HepG2 (cell line): ENCODE measurements around the gene ACYP2. TPM values are rescaled to one million over a fixed set of nuclear protein-coding genes. Genes with fewer than 3 reads are reported as not detected.

Source experiments
- CC2D1A ChIP-seq: sonication (generic); formaldehyde crosslinking; IDR thresholded peaks from 2 replicates; pipeline ENCODE4 v1.8.1; 2023; ENCODE audit warnings: mild to moderate bottlenecking, missing genetic modification reagents
- CCDC6 ChIP-seq: sonication (generic); formaldehyde crosslinking; IDR thresholded peaks from 2 replicates; pipeline ENCODE4 v1.8.1; 2022; ENCODE audit warnings: mild to moderate bottlenecking, missing genetic modification reagents, moderate library complexity
- CTCF ChIP-seq: sonication (generic); formaldehyde crosslinking; IDR thresholded peaks from 2 replicates; pipeline ENCODE4 v1.5.0; 2020; ENCODE audit warnings: mild to moderate bottlenecking, missing genetic modification reagents, moderate library complexity
- E2F5 ChIP-seq: sonication (generic); formaldehyde crosslinking; conservative IDR thresholded peaks from 2 replicates; pipeline ENCODE4 v1.4.0; 2020; ENCODE audit warnings: missing genetic modification reagents
- FOXJ3 ChIP-seq: sonication (generic); formaldehyde crosslinking; IDR thresholded peaks from 2 replicates; pipeline ENCODE4 v1.4.0; 2020; ENCODE audit warnings: missing genetic modification reagents, mild to moderate bottlenecking, borderline replicate concordance
- GLI4 ChIP-seq: sonication (generic); formaldehyde crosslinking; IDR thresholded peaks from 2 replicates; pipeline ENCODE4 v1.5.1; 2020; ENCODE audit warnings: missing genetic modification reagents, mild to moderate bottlenecking, moderate library complexity, borderline replicate concordance
- HES4 ChIP-seq: sonication (generic); formaldehyde crosslinking; IDR thresholded peaks from 2 replicates; pipeline ENCODE4 v1.9.0; 2021; ENCODE audit warnings: mild to moderate bottlenecking, missing genetic modification reagents, borderline replicate concordance
- HHEX ChIP-seq: IDR thresholded peaks from 2 replicates; pipeline ENCODE4 v1.6.1; 2016; ENCODE audit warnings: control low read depth
- KLF13 ChIP-seq: sonication (generic); formaldehyde crosslinking; IDR thresholded peaks from 2 replicates; pipeline ENCODE4 v1.4.0; 2020; ENCODE audit warnings: mild to moderate bottlenecking, missing genetic modification reagents
- MYC ChIP-seq: sonication (generic); formaldehyde crosslinking; IDR thresholded peaks from 2 replicates; pipeline ENCODE4 v1.9.0; 2021; ENCODE audit warnings: missing genetic modification reagents, borderline replicate concordance
- NFE2L1 ChIP-seq: sonication (generic); formaldehyde crosslinking; IDR thresholded peaks from 2 replicates; pipeline ENCODE4 v1.4.0; 2020; ENCODE audit warnings: missing genetic modification reagents, mild to moderate bottlenecking, borderline replicate concordance
- NFIC ChIP-seq: IDR thresholded peaks from 2 replicates; pipeline ENCODE4 v1.6.1; 2012; ENCODE audit warnings: mild to moderate bottlenecking, low read length, inconsistent platforms
- PAXIP1 ChIP-seq: sonication (generic); formaldehyde crosslinking; conservative IDR thresholded peaks from 2 replicates; pipeline ENCODE4 v1.4.0; 2020; ENCODE audit warnings: mild to moderate bottlenecking, missing genetic modification reagents, moderate library complexity
- RXRB ChIP-seq: IDR thresholded peaks from 2 replicates; pipeline ENCODE4 v1.6.1; 2016; ENCODE audit warnings: borderline replicate concordance, missing genetic modification reagents, missing compliant biosample characterization
- SMAD9 ChIP-seq: sonication (generic); formaldehyde crosslinking; IDR thresholded peaks from 2 replicates; pipeline ENCODE4 v1.5.1; 2020; ENCODE audit warnings: mild to moderate bottlenecking, missing genetic modification reagents
- ZEB1 ChIP-seq: IDR thresholded peaks from 2 replicates; pipeline ENCODE4 v1.6.1; 2012; ENCODE audit warnings: mild to moderate bottlenecking, low read depth, inconsistent platforms; ENCODE audit not compliant: insufficient replicate concordance
- ZFP37 ChIP-seq: sonication (generic); formaldehyde crosslinking; IDR thresholded peaks from 2 replicates; pipeline ENCODE4 v1.4.0; 2020; ENCODE audit warnings: missing genetic modification reagents, borderline replicate concordance
- ZKSCAN5 ChIP-seq: sonication (generic); formaldehyde crosslinking; IDR thresholded peaks from 2 replicates; pipeline ENCODE4 v1.5.1; 2020; ENCODE audit warnings: mild to moderate bottlenecking, missing genetic modification reagents
- ZNF275 ChIP-seq: sonication (generic); formaldehyde crosslinking; IDR thresholded peaks from 2 replicates; pipeline ENCODE4 v1.8.0; 2022; ENCODE audit warnings: missing genetic modification reagents, mild to moderate bottlenecking, inconsistent platforms, borderline replicate concordance
- ZNF414 ChIP-seq: sonication (generic); formaldehyde crosslinking; IDR thresholded peaks from 2 replicates; pipeline ENCODE4 v1.5.0; 2020; ENCODE audit warnings: missing genetic modification reagents
- ZNF432 ChIP-seq: sonication (generic); formaldehyde crosslinking; IDR thresholded peaks from 2 replicates; pipeline ENCODE4 v1.5.0; 2020; ENCODE audit warnings: missing genetic modification reagents, mild to moderate bottlenecking, borderline replicate concordance
- ZNF772 ChIP-seq: sonication (generic); formaldehyde crosslinking; IDR thresholded peaks from 2 replicates; pipeline ENCODE4 v1.5.0; 2020; ENCODE audit warnings: mild to moderate bottlenecking, missing genetic modification reagents
- ZNF780A ChIP-seq: sonication (generic); formaldehyde crosslinking; IDR thresholded peaks from 2 replicates; pipeline ENCODE4 v1.8.0; 2022; ENCODE audit warnings: mild to moderate bottlenecking, missing genetic modification reagents, moderate library complexity
- ZNF781 ChIP-seq: sonication (generic); formaldehyde crosslinking; IDR thresholded peaks from 2 replicates; pipeline ENCODE4 v1.5.1; 2020; ENCODE audit warnings: borderline replicate concordance, mild to moderate bottlenecking, missing genetic modification reagents; ENCODE audit errors: not compliant biosample characterization
- polyA plus RNA-seq, 8 experiments: library from polyadenylated mRNA; depleted of rRNA in 3 of 8; stranded (reverse) in 7 of 8; unstranded in 1 of 8; fragments of >200 nt; fragmentation: Illumina TruSeq in 4 of 8; extraction: Trizol in 4 of 8; gene quantifications; 2 replicates each; pipeline versions ENCODE4 v1.2.1 to v1.2.3, GENCODE V29; 2011 to 2016; ENCODE audit warnings: low read depth in 4 of 8, missing spikeins in 1 of 8, mixed read lengths in 1 of 8; ENCODE audit not compliant: insufficient read depth in 1 of 8
- total RNA-seq, 5 experiments: library from RNA; depleted of rRNA; stranded (reverse); fragments of >200 nt; fragmentation: Illumina TruSeq; extraction: Trizol; gene quantifications; 2 replicates each; pipeline ENCODE4 v1.2.3, GENCODE V29; 2016; ENCODE audit warnings: low read depth in 1 of 5

ACYP2 gene
- total and polyA plus RNA-seq, 2 of the 13 experiments (the other 11 are each of a cell fraction or from before 2014, with no cell fraction given), result 12.3 to 12.7 TPM

GRCh38 chr2:54261537-54261936, 146.1 kb downstream of the ACYP2 start (continued):
- TF ChIP-seq FOXJ3 (0 out of 2 replicates have a peak, but pooled peaks have one; percentile 27), ZNF780A (CRISPR knock-in tag) (no peak), NFE2L1 (CRISPR knock-in tag) (no peak), ZNF275 (CRISPR knock-in tag) (no peak), ZNF432 (CRISPR knock-in tag) (no peak), KLF13 (CRISPR knock-in tag) (no peak), SMAD9 (CRISPR knock-in tag) (no peak), ZNF414 (CRISPR knock-in tag) (no peak), PAXIP1 (CRISPR knock-in tag) (peak; percentile 47), CC2D1A (CRISPR knock-in tag) (no peak), CTCF (CRISPR knock-in tag) (no peak), ZKSCAN5 (CRISPR knock-in tag) (no peak), E2F5 (no peak), GLI4 (CRISPR knock-in tag) (no peak), MYC (no peak), ZEB1 (no peak), ZFP37 (CRISPR knock-in tag) (no peak), NFIC (peak; percentile 76; the same call in 1 of the 2 replicates), ZNF781 (no peak), HHEX (CRISPR knock-in tag) (no peak), RXRB (CRISPR knock-in tag) (no peak), HES4 (CRISPR knock-in tag) (no peak), CCDC6 (CRISPR knock-in tag) (no peak), ZNF772 (CRISPR knock-in tag) (no peak)
